HCT116 (cell line): ENCODE measurements around the gene NR1H3.

Experiments used
- CTCF ChIP-seq, 3 experiments: fragments of 200-600 bp in 1 of 3; sonication (generic) in 1 of 3; IDR thresholded peaks in 2 of 3; conservative IDR thresholded peaks in 1 of 3; 2 replicates each; pipeline ENCODE4 v1.5.1; 2012 to 2017; ENCODE audit warnings: low read depth in 2 of 3, low read length in 2 of 3, antibody characterized with exemption in 1 of 3, borderline replicate concordance in 1 of 3, control low read depth in 1 of 3, mild to moderate bottlenecking in 1 of 3, mixed read lengths in 1 of 3, mixed run types in 1 of 3, moderate library complexity in 1 of 3; ENCODE audit not compliant: insufficient read depth in 1 of 3
- EGR1 ChIP-seq: IDR thresholded peaks from 2 replicates; pipeline ENCODE4 v1.6.1; 2012; ENCODE audit warnings: low read depth
- EZH2 ChIP-seq: fragments of 200-600 bp; sonication (generic); IDR thresholded peaks from 2 replicates; pipeline ENCODE4 v1.6.1; 2017; ENCODE audit warnings: antibody characterized with exemption, mixed run types
- EZH2phosphoT487 ChIP-seq: fragments of 200-600 bp; IDR thresholded peaks from 2 replicates; pipeline ENCODE4 v1.6.1; 2018; ENCODE audit warnings: antibody characterized with exemption, borderline replicate concordance
- FOSL1 ChIP-seq: IDR thresholded peaks from 2 replicates; pipeline ENCODE4 v1.6.1; 2012; ENCODE audit warnings: low read depth
- JUND ChIP-seq: IDR thresholded peaks from 2 replicates; pipeline ENCODE4 v1.6.1; 2012
- MAX ChIP-seq: IDR thresholded peaks from 2 replicates; pipeline ENCODE4 v1.6.1; 2012
- POLR2AphosphoS5 ChIP-seq: IDR thresholded peaks from 2 replicates; pipeline ENCODE4 v1.6.1; 2011; ENCODE audit warnings: mild to moderate bottlenecking, low read depth, low read length, moderate library complexity
- SP1 ChIP-seq: IDR thresholded peaks from 2 replicates; pipeline ENCODE4 v1.6.1; 2012; ENCODE audit warnings: low read depth
- YY1 ChIP-seq: IDR thresholded peaks from 2 replicates; pipeline ENCODE4 v1.6.1; 2011; ENCODE audit warnings: low read length, low read depth, moderate library complexity, mild to moderate bottlenecking; ENCODE audit not compliant: insufficient replicate concordance; ENCODE audit errors: extremely low read depth
- ZBTB33 ChIP-seq: IDR thresholded peaks from 2 replicates; pipeline ENCODE4 v1.6.1; 2011; ENCODE audit warnings: mild to moderate bottlenecking, low read length, moderate library complexity; ENCODE audit not compliant: insufficient replicate concordance; ENCODE audit errors: extremely low read depth
- ZFX ChIP-seq: fragments of 450-650 bp; IDR thresholded peaks from 2 replicates; pipeline ENCODE4 v1.6.1; 2017

GRCh38 chr11:47270331-47271271 is 12.8 kb downstream of the NR1H3 start:
- TF ChIP-seq CTCF (IDR thresholded peaks at IDR 0.05 in 2 of 3, conservative IDR thresholded peaks at IDR 0.05 in 1 of 3; ENCODE audit: borderline replicate concordance in 1 of 3, insufficient read depth in 1 of 3, low read depth in 2 of 3, low read length in 2 of 3) (peak in 1 of 3 experiments; percentile 26; a peak in 2 of 6 replicates), EZH2 (no peak), ZFX (no peak), YY1 (no peak), POLR2AphosphoS5 (no peak), EZH2phosphoT487 (no peak), JUND (no peak), MAX (peak; percentile 6; the same call in 1 of the 2 replicates), SP1 (no peak), FOSL1 (no peak), ZBTB33 (no peak), EGR1 (peak; percentile 45; the same call in 1 of the 2 replicates)
